ENCODE measurements around the gene CAMTA2.

DNA sequence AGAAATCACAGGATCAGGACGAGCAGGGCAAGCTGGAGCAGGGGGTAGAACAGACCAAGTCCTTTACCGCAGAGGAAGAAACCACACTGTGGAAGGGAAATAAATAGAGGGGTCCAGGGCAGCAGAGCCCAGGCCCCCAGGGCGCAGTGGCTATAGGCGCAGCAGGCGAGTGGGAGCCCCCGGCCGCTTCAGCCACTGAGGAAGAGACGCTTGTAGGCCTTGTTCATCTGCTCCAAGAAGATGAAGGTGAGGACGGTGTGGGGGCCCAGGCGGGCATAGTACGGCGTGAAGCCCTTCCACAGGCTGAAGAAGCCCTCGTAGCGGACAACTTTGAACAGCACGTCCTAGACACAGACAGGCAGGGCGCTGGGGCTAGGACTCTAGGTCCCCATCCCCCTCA is 49.9 kb downstream of the CAMTA2 start:
- TF ChIP-seq, protein P1, sequence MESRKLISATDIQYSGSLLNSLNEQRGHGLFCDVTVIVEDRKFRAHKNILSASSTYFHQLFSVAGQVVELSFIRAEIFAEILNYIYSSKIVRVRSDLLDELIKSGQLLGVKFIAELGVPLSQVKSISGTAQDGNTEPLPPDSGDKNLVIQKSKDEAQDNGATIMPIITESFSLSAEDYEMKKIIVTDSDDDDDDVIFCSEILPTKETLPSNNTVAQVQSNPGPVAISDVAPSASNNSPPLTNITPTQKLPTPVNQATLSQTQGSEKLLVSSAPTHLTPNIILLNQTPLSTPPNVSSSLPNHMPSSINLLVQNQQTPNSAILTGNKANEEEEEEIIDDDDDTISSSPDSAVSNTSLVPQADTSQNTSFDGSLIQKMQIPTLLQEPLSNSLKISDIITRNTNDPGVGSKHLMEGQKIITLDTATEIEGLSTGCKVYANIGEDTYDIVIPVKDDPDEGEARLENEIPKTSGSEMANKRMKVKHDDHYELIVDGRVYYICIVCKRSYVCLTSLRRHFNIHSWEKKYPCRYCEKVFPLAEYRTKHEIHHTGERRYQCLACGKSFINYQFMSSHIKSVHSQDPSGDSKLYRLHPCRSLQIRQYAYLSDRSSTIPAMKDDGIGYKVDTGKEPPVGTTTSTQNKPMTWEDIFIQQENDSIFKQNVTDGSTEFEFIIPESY (IDR thresholded peaks at IDR 0.05), result no peak
- TF ChIP-seq CTCF (IDR thresholded peaks at IDR 0.05; ENCODE audit: low read depth, low read length, missing input control), result no peak
- TF ChIP-seq SP1 (IDR thresholded peaks at IDR 0.05), result no peak
- no peak for TF ChIP-seq JUND (IDR thresholded peaks at IDR 0.05)
- TF ChIP-seq YY1 (IDR thresholded peaks at IDR 0.05), result no peak
- TF ChIP-seq RAD21 (IDR thresholded peaks at IDR 0.05), result no peak
- TF ChIP-seq, protein P2, sequence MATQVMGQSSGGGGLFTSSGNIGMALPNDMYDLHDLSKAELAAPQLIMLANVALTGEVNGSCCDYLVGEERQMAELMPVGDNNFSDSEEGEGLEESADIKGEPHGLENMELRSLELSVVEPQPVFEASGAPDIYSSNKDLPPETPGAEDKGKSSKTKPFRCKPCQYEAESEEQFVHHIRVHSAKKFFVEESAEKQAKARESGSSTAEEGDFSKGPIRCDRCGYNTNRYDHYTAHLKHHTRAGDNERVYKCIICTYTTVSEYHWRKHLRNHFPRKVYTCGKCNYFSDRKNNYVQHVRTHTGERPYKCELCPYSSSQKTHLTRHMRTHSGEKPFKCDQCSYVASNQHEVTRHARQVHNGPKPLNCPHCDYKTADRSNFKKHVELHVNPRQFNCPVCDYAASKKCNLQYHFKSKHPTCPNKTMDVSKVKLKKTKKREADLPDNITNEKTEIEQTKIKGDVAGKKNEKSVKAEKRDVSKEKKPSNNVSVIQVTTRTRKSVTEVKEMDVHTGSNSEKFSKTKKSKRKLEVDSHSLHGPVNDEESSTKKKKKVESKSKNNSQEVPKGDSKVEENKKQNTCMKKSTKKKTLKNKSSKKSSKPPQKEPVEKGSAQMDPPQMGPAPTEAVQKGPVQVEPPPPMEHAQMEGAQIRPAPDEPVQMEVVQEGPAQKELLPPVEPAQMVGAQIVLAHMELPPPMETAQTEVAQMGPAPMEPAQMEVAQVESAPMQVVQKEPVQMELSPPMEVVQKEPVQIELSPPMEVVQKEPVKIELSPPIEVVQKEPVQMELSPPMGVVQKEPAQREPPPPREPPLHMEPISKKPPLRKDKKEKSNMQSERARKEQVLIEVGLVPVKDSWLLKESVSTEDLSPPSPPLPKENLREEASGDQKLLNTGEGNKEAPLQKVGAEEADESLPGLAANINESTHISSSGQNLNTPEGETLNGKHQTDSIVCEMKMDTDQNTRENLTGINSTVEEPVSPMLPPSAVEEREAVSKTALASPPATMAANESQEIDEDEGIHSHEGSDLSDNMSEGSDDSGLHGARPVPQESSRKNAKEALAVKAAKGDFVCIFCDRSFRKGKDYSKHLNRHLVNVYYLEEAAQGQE (IDR thresholded peaks at IDR 0.05), result no peak
- no peak for TF ChIP-seq MAX (IDR thresholded peaks at IDR 0.05)
- TF ChIP-seq TAF1 (conservative IDR thresholded peaks at IDR 0.05), result no peak
- TF ChIP-seq EGR1 (IDR thresholded peaks at IDR 0.05; ENCODE audit: low read depth in 2 of 2), result no peak
- TF ChIP-seq FOXA1 (IDR thresholded peaks at IDR 0.05), result no peak
- TF ChIP-seq, protein P3, sequence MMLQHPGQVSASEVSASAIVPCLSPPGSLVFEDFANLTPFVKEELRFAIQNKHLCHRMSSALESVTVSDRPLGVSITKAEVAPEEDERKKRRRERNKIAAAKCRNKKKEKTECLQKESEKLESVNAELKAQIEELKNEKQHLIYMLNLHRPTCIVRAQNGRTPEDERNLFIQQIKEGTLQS (IDR thresholded peaks at IDR 0.05), result no peak
- no peak for TF ChIP-seq FOXA2 (IDR thresholded peaks at IDR 0.05)

All from liver (tissue), 3 donors.